PC-3 (cell line): Measurements from ENCODE around the gene SLIT1. TPM values are rescaled to one million over a fixed set of nuclear protein-coding genes. Genes with fewer than 3 reads are reported as not detected.

Source experiments
- ATAC-seq: fragments of 200-7000 bp; cut with Tn5 transposase; 2 replicates; pipeline ENCODE4 v1.9.1; 2020; ENCODE audit warnings: mild to moderate bottlenecking, moderate library complexity
- BruUV-seq: library from RNA; stranded (reverse); fragments of 400-500 nt; replicated peaks from 2 replicates; lab custom pipeline; 2021; lab: Mats Ljungman, UMichigan
- CTCF ChIA-PET: fragments of 300-600 bp; sonication (Branson Sonifier 250); formaldehyde crosslinking; loops from one replicate; lab custom pipeline; 2022; ENCODE audit warnings: antibody characterized with exemption; lab: Charles Lee
- POLR2A ChIA-PET: fragments of 300-600 bp; sonication (Branson Sonifier 250); formaldehyde crosslinking; loops from one replicate; lab custom pipeline; 2022; ENCODE audit warnings: antibody characterized with exemption; ENCODE audit not compliant: unreplicated experiment; lab: Charles Lee
- DNase-seq: peaks from one replicate; pipeline ENCODE4 v3.0.0-alpha.2; 2015
- H2AFZ ChIP-seq: fragments of 300-600 bp; sonication (generic); 2 replicates; pipeline ENCODE4 v1.6.0; 2016; ENCODE audit warnings: antibody characterized with exemption, low read length
- H3F3A ChIP-seq: fragments of 300-600 bp; sonication (generic); one replicate; pipeline ENCODE4 v1.6.0; 2017; ENCODE audit warnings: antibody characterized with exemption, low read length, control low read depth, mild to moderate bottlenecking; ENCODE audit not compliant: unreplicated experiment
- H3K27ac ChIP-seq: fragments of 300-600 bp; sonication (generic); 2 replicates; pipeline ENCODE4 v1.5.1; 2016; ENCODE audit warnings: mild to moderate bottlenecking, low read length
- H3K27me3 ChIP-seq: fragments of 300-600 bp; sonication (generic); 2 replicates; pipeline ENCODE4 v1.6.1; 2016; ENCODE audit warnings: low read length, mixed read lengths
- H3K36me3 ChIP-seq: fragments of 300-600 bp; sonication (generic); 2 replicates; pipeline ENCODE4 v1.6.1; 2016; ENCODE audit warnings: low read depth, mixed run types, low read length, mixed read lengths
- H3K4me1 ChIP-seq: fragments of 300-600 bp; sonication (generic); 2 replicates; pipeline ENCODE4 v1.5.1; 2016; ENCODE audit warnings: low read length; ENCODE audit not compliant: insufficient read depth
- H3K4me2 ChIP-seq: fragments of 300-600 bp; sonication (generic); 2 replicates; pipeline ENCODE4 v1.6.0; 2016; ENCODE audit warnings: low read length
- H3K4me3 ChIP-seq: fragments of 300-600 bp; sonication (generic); 2 replicates; pipeline ENCODE4 v1.5.1; 2016; ENCODE audit warnings: mild to moderate bottlenecking, low read length, mixed read lengths
- H3K79me2 ChIP-seq: fragments of 300-600 bp; sonication (generic); 2 replicates; pipeline ENCODE4 v1.6.1; 2017; ENCODE audit warnings: low read length, mixed read lengths
- H3K9ac ChIP-seq: fragments of 300-600 bp; sonication (generic); 2 replicates; pipeline ENCODE4 v1.6.0; 2016; ENCODE audit warnings: mild to moderate bottlenecking, low read length
- H3K9me2 ChIP-seq: fragments of 300-600 bp; sonication (generic); replicated peaks from 2 replicates; pipeline ENCODE4 v1.6.1; 2016; ENCODE audit warnings: mixed run types, low read length, mixed read lengths
- H3K9me3 ChIP-seq: fragments of 300-600 bp; sonication (generic); 2 replicates; pipeline ENCODE4 v1.6.1; 2016; ENCODE audit warnings: low read length, mixed read lengths
- H4K20me1 ChIP-seq: fragments of 300-600 bp; sonication (generic); 2 replicates; pipeline ENCODE4 v1.6.1; 2016; ENCODE audit warnings: low read length, mixed read lengths
- EZH2 ChIP-seq: fragments of 300-600 bp; sonication (generic); IDR thresholded peaks from one replicate; pipeline ENCODE4 v1.6.1; 2017; ENCODE audit warnings: antibody characterized with exemption, mild to moderate bottlenecking, low read length; ENCODE audit not compliant: unreplicated experiment
- EZH2phosphoT487 ChIP-seq: fragments of 300-600 bp; sonication (generic); IDR thresholded peaks from 2 replicates; pipeline ENCODE4 v1.6.1; 2018; ENCODE audit warnings: mild to moderate bottlenecking, antibody characterized with exemption, low read length, borderline replicate concordance
- intact Hi-C: fragments of 100-400 bp; cut with micrococcal nuclease; formaldehyde crosslinking; loops from 2 replicates; pipeline ENCODE4 v1.9.0; 2023
- total RNA-seq: library from RNA; depleted of rRNA; stranded (reverse); fragments of >200 nt; gene quantifications from 2 replicates; pipeline ENCODE4 v1.2.3, GENCODE V29; 2014
- TF ChIP-seq, protein P1 (sequence below): fragments of 300-600 bp; sonication (generic); conservative IDR thresholded peaks from 2 replicates; pipeline ENCODE4 v1.5.1; 2017; ENCODE audit warnings: antibody characterized with exemption, low read depth, mild to moderate bottlenecking, low read length

SLIT1 gene
- total RNA-seq, 1 experiment from 2014 or later = not detected

DNA sequence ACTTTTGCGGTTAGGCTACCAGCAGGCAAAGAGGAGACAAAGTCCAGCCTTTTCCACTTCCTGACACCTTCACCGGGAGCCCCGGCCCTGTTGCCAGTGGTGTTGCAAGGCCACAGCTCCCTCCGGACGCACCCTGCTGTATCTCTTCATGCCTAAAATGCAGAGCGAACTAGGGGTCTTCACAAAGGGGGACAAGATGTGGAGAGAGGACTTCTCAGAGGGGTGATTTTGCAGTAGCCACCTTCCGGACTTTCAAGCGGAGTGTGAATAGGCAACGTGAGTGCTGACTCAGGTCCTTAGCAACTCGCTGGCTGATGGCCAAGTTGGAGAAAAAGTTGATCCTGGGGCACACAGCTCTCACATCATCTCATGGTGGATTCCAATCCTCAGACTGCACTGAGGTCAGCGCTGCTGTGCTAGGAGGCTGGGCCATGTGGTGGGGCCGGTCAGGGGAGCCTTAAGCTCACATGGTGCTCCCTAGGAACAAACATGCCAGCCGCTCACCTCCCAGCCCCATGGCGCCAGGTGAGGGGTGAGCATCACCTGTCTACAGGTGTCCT is 187.3 kb downstream of the SLIT1 start:
- POLR2A ChIA-PET = no interaction called here
- Histone ChIP-seq H4K20me1 (no peaks in the 10 kb centered on the region), H3K4me1 (peaks cover 16% of the 10 kb centered on the region), H3K4me3 (no peak overlapping the region), H3K9ac (no peak overlapping the region), H3K27ac (no peak overlapping the region), H3K9me3 (no peaks in the 10 kb centered on the region), H3K79me2 (no peaks in the 10 kb centered on the region), H3K27me3 (no peaks in the 10 kb centered on the region), H2AFZ (no peak overlapping the region), H3K36me3 (no peaks in the 10 kb centered on the region), H3K4me2 (no peak overlapping the region), H3K9me2 (no peaks in the 10 kb centered on the region), H3F3A (no peaks in the 10 kb centered on the region)
- no TSS peak for BruUV-seq
- ATAC-seq (no peak), DNase-seq (peak; percentile 31)
- intact Hi-C loops = no loop called here
- TF ChIP-seq EZH2 (no peak), EZH2phosphoT487 (no peak)
- TF ChIP-seq, protein P1, sequence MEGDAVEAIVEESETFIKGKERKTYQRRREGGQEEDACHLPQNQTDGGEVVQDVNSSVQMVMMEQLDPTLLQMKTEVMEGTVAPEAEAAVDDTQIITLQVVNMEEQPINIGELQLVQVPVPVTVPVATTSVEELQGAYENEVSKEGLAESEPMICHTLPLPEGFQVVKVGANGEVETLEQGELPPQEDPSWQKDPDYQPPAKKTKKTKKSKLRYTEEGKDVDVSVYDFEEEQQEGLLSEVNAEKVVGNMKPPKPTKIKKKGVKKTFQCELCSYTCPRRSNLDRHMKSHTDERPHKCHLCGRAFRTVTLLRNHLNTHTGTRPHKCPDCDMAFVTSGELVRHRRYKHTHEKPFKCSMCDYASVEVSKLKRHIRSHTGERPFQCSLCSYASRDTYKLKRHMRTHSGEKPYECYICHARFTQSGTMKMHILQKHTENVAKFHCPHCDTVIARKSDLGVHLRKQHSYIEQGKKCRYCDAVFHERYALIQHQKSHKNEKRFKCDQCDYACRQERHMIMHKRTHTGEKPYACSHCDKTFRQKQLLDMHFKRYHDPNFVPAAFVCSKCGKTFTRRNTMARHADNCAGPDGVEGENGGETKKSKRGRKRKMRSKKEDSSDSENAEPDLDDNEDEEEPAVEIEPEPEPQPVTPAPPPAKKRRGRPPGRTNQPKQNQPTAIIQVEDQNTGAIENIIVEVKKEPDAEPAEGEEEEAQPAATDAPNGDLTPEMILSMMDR = no peak
- CTCF ChIA-PET = no interaction called here

DNA sequence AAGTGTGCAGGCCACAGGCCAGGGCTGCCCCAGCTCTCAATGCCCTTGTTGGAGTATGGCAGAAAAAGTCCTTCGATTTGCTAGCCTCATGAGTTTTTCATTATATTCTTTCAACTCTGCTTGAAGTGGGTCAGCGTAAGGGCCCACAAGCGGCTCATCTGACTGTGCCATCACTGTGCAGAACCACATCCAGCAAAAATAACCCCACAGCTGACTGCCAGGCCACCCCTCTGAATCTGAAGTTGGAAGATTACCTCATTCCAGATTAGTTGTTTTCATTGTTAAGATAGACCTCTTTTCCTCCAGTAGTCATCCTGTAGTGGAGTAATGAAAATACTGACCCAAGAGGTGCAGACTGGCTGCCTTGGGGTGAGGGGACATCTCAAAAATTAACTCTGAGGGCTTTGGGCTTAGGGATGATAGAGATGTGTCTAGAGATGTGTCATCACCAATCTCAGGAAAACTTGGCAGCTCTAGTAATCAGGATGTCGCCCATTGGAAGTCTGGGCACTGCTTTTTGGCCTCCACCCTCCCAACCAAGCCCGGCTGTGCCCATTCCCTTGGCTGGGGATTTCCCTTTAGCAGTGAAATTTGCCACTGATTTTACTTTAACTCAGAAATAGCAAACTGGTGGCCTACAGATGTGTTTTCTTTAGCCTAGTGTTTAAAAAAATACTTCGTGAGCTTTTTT is 189.3 kb downstream of the SLIT1 start:
- intact Hi-C loops = no loop called here
- peaks cover 20% of the 10 kb centered on the region for H3K4me1 ChIP-seq
- POLR2A ChIA-PET = no interaction called here
- no peak overlapping the region for H3K27ac ChIP-seq
- ATAC-seq = no peak
- no peaks in the 10 kb centered on the region for H3K9me3 ChIP-seq
- DNase-seq = no peak
- BruUV-seq = no TSS peak
- CTCF ChIA-PET = no interaction called here
- H3K9me2 ChIP-seq = no peaks in the 10 kb centered on the region
- no peaks in the 10 kb centered on the region for H3K27me3 ChIP-seq
- no peaks in the 10 kb centered on the region for H3K79me2 ChIP-seq
- H3K9ac ChIP-seq = no peak overlapping the region
- TF ChIP-seq, protein P1 = no peak
- TF ChIP-seq EZH2phosphoT487 (no peak), EZH2 (no peak)
- no peak overlapping the region for H2AFZ ChIP-seq
- no peak overlapping the region for H3K4me3 ChIP-seq
- H3K4me2 ChIP-seq = no peak overlapping the region
- no peaks in the 10 kb centered on the region for H4K20me1 ChIP-seq
- H3K36me3 ChIP-seq = no peaks in the 10 kb centered on the region
- no peaks in the 10 kb centered on the region for H3F3A ChIP-seq

DNA sequence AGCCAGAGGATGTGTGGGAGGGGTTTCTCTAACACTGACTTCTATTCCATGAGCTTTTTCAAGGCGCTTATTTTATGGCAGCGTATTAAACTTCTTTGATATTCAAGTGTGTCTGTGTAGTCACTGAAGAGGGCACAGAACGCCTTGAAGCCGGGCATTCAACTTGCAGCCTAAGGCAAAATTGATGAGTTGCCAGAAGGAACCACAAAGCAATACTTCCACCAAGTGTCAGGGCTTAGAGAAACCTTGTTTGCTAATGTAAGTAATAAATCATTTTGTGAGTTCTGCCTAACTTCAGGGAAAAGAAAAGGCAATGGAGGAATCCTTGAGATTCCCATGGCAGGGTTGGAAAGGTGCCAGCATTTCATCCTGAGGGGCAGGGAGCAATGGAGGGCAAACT is 189.9 kb downstream of the SLIT1 start:
- ATAC-seq (no peak), DNase-seq (peak; percentile 45)
- no peaks in the 10 kb centered on the region for H3K27me3 ChIP-seq
- no peak overlapping the region for H2AFZ ChIP-seq
- TF ChIP-seq, protein P1 = no peak
- TF ChIP-seq EZH2 (no peak), EZH2phosphoT487 (no peak)
- no peaks in the 10 kb centered on the region for H3K9me3 ChIP-seq
- no TSS peak for BruUV-seq
- no peaks in the 10 kb centered on the region for H3K36me3 ChIP-seq
- ChIA-PET CTCF (no interaction called here), POLR2A (no interaction called here)
- H3K27ac ChIP-seq = no peak overlapping the region
- no peaks in the 10 kb centered on the region for H3K9me2 ChIP-seq
- intact Hi-C loops = no loop called here
- H4K20me1 ChIP-seq = no peaks in the 10 kb centered on the region
- peaks cover 22% of the 10 kb centered on the region for H3K4me1 ChIP-seq
- H3K4me2 ChIP-seq = no peak overlapping the region
- no peaks in the 10 kb centered on the region for H3F3A ChIP-seq
- H3K79me2 ChIP-seq = no peaks in the 10 kb centered on the region
- H3K9ac ChIP-seq = no peak overlapping the region
- H3K4me3 ChIP-seq = no peak overlapping the region
